NB4 (cell line): ENCODE measurements around the gene CADPS.

Experiments
- DNase-seq: peaks from one replicate; pipeline ENCODE4 v3.0.0; 2010; ENCODE audit warnings: low read depth
- H3K4me3 ChIP-seq: one replicate; pipeline ENCODE4 v1.5.1; 2011; ENCODE audit warnings: mild to moderate bottlenecking, low read depth, low read length, moderate library complexity
- MYC ChIP-seq: IDR thresholded peaks from 2 replicates; pipeline ENCODE4 v1.6.1; 2011; ENCODE audit warnings: low read depth, low read length
- POLR2A ChIP-seq: IDR thresholded peaks from 2 replicates; pipeline ENCODE4 v1.6.1; 2011; ENCODE audit warnings: mild to moderate bottlenecking; ENCODE audit not compliant: insufficient read length; ENCODE audit errors: extremely low read depth
- TF ChIP-seq, protein P1 (sequence below): IDR thresholded peaks from one replicate; pipeline ENCODE4 v1.5.1; 2012; ENCODE audit warnings: low read depth, low read length
- TF ChIP-seq, protein P2 (sequence below): IDR thresholded peaks from 2 replicates; pipeline ENCODE4 v1.6.1; 2011; ENCODE audit warnings: low read depth, low read length

Gene CADPS

DNA sequence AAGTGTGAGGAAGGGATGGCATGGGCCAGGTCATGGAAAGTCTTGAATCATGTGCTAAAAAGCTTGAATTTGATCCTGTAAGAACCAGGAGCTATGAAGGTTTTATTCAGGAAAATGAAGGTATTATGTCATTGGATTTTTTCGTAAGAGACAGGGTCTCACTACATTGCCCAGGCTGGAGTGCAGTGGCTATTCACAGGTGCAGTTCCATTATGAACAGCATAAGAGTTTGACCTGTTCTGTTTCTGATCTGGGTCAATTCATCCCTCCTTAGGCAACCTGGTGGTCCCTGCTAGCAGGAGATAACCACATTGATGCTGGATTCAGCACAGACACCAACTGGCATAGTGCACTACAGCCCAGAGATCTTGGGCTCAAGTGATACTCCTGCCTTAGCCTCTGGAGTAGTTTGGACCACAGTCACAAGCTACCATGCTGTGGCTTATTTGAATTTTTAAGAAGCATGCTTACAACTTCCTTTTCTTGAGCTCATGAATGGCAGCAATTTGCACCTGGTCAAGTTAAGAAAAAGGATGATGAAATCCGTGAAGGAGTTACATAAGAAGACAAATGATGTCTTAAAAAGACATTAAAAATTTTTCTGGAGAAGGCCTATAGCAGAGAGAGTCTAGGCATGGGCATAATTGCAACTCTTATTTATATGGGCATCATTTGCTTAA lies 79.1 kb downstream of the CADPS start:
- peak; percentile 1 for DNase-seq
- H3K4me3 ChIP-seq = no peak overlapping the region
- TF ChIP-seq, protein P1, sequence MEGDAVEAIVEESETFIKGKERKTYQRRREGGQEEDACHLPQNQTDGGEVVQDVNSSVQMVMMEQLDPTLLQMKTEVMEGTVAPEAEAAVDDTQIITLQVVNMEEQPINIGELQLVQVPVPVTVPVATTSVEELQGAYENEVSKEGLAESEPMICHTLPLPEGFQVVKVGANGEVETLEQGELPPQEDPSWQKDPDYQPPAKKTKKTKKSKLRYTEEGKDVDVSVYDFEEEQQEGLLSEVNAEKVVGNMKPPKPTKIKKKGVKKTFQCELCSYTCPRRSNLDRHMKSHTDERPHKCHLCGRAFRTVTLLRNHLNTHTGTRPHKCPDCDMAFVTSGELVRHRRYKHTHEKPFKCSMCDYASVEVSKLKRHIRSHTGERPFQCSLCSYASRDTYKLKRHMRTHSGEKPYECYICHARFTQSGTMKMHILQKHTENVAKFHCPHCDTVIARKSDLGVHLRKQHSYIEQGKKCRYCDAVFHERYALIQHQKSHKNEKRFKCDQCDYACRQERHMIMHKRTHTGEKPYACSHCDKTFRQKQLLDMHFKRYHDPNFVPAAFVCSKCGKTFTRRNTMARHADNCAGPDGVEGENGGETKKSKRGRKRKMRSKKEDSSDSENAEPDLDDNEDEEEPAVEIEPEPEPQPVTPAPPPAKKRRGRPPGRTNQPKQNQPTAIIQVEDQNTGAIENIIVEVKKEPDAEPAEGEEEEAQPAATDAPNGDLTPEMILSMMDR = no peak
- TF ChIP-seq MYC (no peak), POLR2A (no peak)
- TF ChIP-seq, protein P2, sequence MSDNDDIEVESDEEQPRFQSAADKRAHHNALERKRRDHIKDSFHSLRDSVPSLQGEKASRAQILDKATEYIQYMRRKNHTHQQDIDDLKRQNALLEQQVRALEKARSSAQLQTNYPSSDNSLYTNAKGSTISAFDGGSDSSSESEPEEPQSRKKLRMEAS = no peak

DNA sequence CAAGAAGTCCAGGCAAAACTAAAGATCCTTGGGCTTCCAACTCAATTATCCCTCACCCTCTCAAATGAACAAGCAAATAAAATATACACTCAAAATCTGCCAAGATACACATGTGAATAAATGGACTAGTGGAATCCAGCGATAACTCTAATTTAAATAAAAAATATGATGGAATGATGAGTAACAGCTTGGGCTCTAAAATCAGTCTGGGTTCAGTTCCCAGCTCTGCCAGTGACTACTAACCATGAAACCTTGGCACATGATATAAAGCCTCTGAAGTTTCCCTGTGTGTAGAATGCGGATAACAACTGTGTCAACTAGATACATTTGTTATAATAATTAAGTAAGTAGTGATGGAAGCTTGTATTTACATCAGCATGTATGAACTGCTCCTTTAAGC lies 81.3 kb downstream of the CADPS start:
- no peak overlapping the region for H3K4me3 ChIP-seq
- TF ChIP-seq POLR2A = no peak
- TF ChIP-seq, protein P1 = no peak
- no peak for TF ChIP-seq MYC
- TF ChIP-seq, protein P2 = no peak
- DNase-seq = no peak

DNA sequence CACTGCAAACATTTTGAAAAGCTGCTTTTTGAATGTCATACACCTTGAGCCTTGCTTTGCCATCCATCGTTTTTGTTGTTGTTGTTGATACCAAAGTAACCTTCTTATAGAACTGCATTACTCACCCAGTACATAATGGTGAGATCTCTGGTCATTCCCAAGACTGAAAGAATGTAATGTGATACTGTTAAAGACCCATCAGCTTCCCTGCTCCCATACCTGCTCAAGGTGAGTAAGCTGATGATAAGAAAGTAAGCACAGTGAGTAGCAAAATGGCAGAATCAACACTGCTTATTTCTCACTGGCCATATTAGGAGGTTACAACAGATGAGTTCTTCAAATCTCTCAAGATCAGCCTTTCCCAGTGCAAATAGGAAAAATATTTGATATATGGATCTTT lies 89.8 kb downstream of the CADPS start:
- H3K4me3 ChIP-seq = no peak overlapping the region
- TF ChIP-seq, protein P2 = no peak
- TF ChIP-seq MYC = no peak
- TF ChIP-seq, protein P1 = no peak
- no peak for TF ChIP-seq POLR2A

DNA sequence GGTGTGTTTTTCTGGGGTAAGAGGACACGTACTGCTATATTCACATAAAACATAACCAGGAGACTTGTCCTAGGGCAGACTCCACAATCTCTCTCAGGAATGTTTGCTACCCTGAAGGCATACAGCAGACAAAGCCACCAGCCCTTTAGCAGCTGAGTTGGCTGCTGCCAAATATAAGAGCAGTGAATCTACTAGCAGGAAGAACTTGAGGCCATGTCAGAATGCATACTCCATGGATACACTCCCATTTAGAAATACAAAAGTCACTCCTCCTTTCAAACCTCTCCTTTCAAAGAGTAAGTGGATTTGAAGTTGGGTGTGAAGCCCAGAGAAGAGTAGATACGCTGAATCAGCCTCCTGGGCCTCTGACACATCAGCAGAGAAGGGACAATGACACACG lies 94.1 kb downstream of the CADPS start:
- no peak for TF ChIP-seq POLR2A
- TF ChIP-seq, protein P1 = no peak
- no peak for TF ChIP-seq MYC
- H3K4me3 ChIP-seq = no peak overlapping the region
- DNase-seq = no peak

More for the DNA sequence above, 89.8 kb downstream of the CADPS start:
- no peak for DNase-seq

DNA sequence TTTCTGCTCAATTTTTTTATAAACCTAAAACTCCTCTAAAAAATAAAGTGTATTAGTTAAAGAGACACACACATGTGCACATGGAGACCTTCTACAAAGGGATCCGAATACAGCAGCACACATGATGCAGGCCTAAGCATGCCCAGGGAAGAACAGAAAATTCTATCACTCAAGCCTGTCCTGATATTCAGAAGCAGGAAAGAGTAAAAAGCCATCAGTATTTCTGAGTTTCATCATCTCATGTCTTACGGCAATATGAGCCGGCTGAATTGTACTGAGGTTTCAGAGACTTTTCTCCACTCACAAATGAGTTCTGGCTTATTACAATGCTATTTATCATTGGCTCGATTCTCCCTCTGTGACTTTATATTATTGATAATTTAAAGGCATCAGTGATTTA lies 97.5 kb downstream of the CADPS start:
- no peak overlapping the region for H3K4me3 ChIP-seq
- TF ChIP-seq, protein P1 = no peak
- no peak for DNase-seq

DNA sequence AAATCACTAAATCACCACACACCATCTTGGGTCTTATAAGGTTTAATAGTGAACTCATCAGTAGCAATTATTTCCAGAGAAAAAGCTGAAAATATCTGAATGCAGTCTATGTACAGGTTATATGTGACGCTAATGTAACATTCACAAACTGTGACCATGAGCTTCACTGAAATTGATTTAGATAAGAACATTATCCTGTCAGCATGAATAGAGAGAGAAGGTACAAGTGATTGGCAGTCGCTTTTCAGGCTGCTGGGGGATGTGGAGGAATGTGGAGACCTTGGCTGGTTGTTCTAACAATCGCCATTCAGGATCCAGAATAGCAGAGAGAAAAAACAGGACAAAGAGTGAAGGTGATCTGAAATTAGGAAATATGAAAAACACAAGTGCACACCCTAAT lies 98.1 kb downstream of the CADPS start:
- TF ChIP-seq POLR2A (no peak), MYC (no peak)
- TF ChIP-seq, protein P2 = no peak
- TF ChIP-seq, protein P1 = no peak
- no peak for DNase-seq

More for the DNA sequence above, 98.1 kb downstream of the CADPS start:
- no peak overlapping the region for H3K4me3 ChIP-seq
